Gastroesophageal sphincter (tissue), 4 donors: Measurements from ENCODE around the gene THBS2. TPM values are rescaled to one million over a fixed set of nuclear protein-coding genes. Genes with fewer than 3 reads are reported as not detected.

Experiments
- ATAC-seq: fragments of 150-250 bp; one replicate; pipeline ENCODE4 v1.9.1; 2016; ENCODE audit warnings: mild to moderate bottlenecking, moderate library complexity
- H3K27ac ChIP-seq, 4 donors: fragments of 200-600 bp; sonication (generic) in 3 of 4; 1 replicate in 3 of 4; 2 replicates in 1 of 4; pipeline ENCODE4 v1.5.1; 2016 to 2019
- H3K27me3 ChIP-seq: fragments of 200-600 bp; sonication (generic); one replicate; pipeline ENCODE4 v1.5.1; 2019
- H3K36me3 ChIP-seq, 2 donors: fragments of 200-600 bp; sonication (generic); one replicate each; pipeline ENCODE4 v1.5.1; 2019; ENCODE audit warnings: control low read depth in 1 of 2
- H3K4me1 ChIP-seq, 3 donors: fragments of 200-600 bp; sonication (generic); 1 replicate in 2 of 3; 2 replicates in 1 of 3; pipeline ENCODE4 v1.5.1; 2016 to 2019; ENCODE audit warnings: control low read depth in 2 of 3
- H3K4me3 ChIP-seq, 2 donors: fragments of 200-600 bp; sonication (generic); one replicate each; pipeline ENCODE4 v1.5.1; 2019; ENCODE audit warnings: mild to moderate bottlenecking in 1 of 2, moderate library complexity in 1 of 2
- H3K9me3 ChIP-seq, 3 donors: fragments of 200-600 bp; sonication (generic); one replicate each; pipeline ENCODE4 v1.5.1; 2017 to 2019; ENCODE audit warnings: control low read depth in 2 of 3
- CTCF ChIP-seq, 4 experiments: fragments of 200-600 bp in 2 of 4; fragments of 450-650 bp in 2 of 4; sonication (generic) in 1 of 4; IDR thresholded peaks; one replicate each; pipeline ENCODE4 v1.5.1; 2017 to 2019; ENCODE audit warnings: antibody characterized with exemption in 4 of 4, mild to moderate bottlenecking in 2 of 4, moderate library complexity in 2 of 4
- EP300 ChIP-seq: sonication (generic); formaldehyde crosslinking; IDR thresholded peaks from one replicate; pipeline ENCODE4 v1.6.1; 2017; ENCODE audit warnings: antibody characterized with exemption, mild to moderate bottlenecking
- POLR2A ChIP-seq, 2 donors: fragments of 450-650 bp; IDR thresholded peaks; one replicate each; pipeline ENCODE4 v1.6.1; 2017; ENCODE audit warnings: antibody characterized with exemption in 2 of 2, mild to moderate bottlenecking in 2 of 2, moderate library complexity in 1 of 2
- POLR2AphosphoS5 ChIP-seq: sonication (generic); formaldehyde crosslinking; IDR thresholded peaks from one replicate; pipeline ENCODE4 v1.6.1; 2017; ENCODE audit warnings: antibody characterized with exemption
- WGBS, 2 donors: methylation state at CpG; one replicate each; pipeline ENCODE4 v1.1.5; 2018; ENCODE audit warnings: low coverage in 1 of 2; 5-methylcytosine and 5-hydroxymethylcytosine counted together
- total RNA-seq, 4 donors: library from RNA; depleted of rRNA; stranded (reverse); fragments of >200 nt; gene quantifications; one replicate each; pipeline ENCODE4 v1.1.0, GENCODE V29; 2016

The THBS2 gene
- total RNA-seq, 4 donors from 2014 or later, result 21.5 to 41.9 (median 35.7) TPM

- no peaks in the 10 kb centered on the region for H3K9me3 ChIP-seq
- 84 to 96% methylated on average over 8 to 9 of the region's 16 CpGs for WGBS, 2 donors
- H3K4me3 ChIP-seq, result no peak overlapping the region
- no peak overlapping the region for H3K27ac ChIP-seq
- H3K27me3 ChIP-seq, result no peaks in the 10 kb centered on the region
- ATAC-seq, result no peak
- no peak for TF ChIP-seq POLR2A (IDR thresholded peaks at IDR 0.05)
- no peak for TF ChIP-seq CTCF (IDR thresholded peaks at IDR 0.05)
- TF ChIP-seq POLR2AphosphoS5, result no peak
- no peaks in the 10 kb centered on the region for H3K36me3 ChIP-seq
- peaks cover 0 to 13% (median 0%) of the 10 kb centered on the region in 3 donors for H3K4me1 ChIP-seq
Measured at GRCh38 chr6:169171016-169171415, 82.6 kb downstream of the THBS2 start.

GRCh38 chr6:169170583-169170955 is 83.1 kb downstream of the THBS2 start:
- no peak for TF ChIP-seq POLR2AphosphoS5
- TF ChIP-seq POLR2A (IDR thresholded peaks at IDR 0.05), result no peak
- Histone ChIP-seq H3K4me1 (peaks cover 0 to 13% (median 0%) of the 10 kb centered on the region in 3 donors), H3K4me3 (no peak overlapping the region), H3K27ac (no peak overlapping the region), H3K9me3 (no peaks in the 10 kb centered on the region), H3K36me3 (no peaks in the 10 kb centered on the region), H3K27me3 (no peaks in the 10 kb centered on the region)
- 92 to 95% methylated on average over 5 to 9 of the region's 11 CpGs for WGBS, 2 donors
- no peak for ATAC-seq

- TF ChIP-seq EP300, result no peak
- TF ChIP-seq CTCF (IDR thresholded peaks at IDR 0.05), result no peak
- no peak for TF ChIP-seq POLR2AphosphoS5
- no peak for TF ChIP-seq POLR2A (IDR thresholded peaks at IDR 0.05)
- ATAC-seq, result no peak
- H3K27me3 ChIP-seq, result no peaks in the 10 kb centered on the region
- no peak overlapping the region for H3K4me3 ChIP-seq
- H3K9me3 ChIP-seq, result no peaks in the 10 kb centered on the region
- peaks cover 0 to 13% (median 0%) of the 10 kb centered on the region in 3 donors for H3K4me1 ChIP-seq
- H3K27ac ChIP-seq, result no peak overlapping the region
- 86 to 94% methylated on average over 7 to 8 of the region's 16 CpGs for WGBS, 2 donors
- no peaks in the 10 kb centered on the region for H3K36me3 ChIP-seq
Measured at GRCh38 chr6:169169941-169170582, 83.6 kb downstream of the THBS2 start.

- TF ChIP-seq POLR2AphosphoS5 (no peak), EP300 (no peak), CTCF (IDR thresholded peaks at IDR 0.05) (no peak), POLR2A (IDR thresholded peaks at IDR 0.05) (no peak)
- H3K4me1 ChIP-seq, result peaks cover 0 to 13% (median 0%) of the 10 kb centered on the region in 3 donors
- WGBS, 2 donors, result 67 to 88% methylated on average over 5 to 10 of the region's 17 CpGs
- no peak overlapping the region for H3K4me3 ChIP-seq
- H3K36me3 ChIP-seq, result no peaks in the 10 kb centered on the region
- H3K27me3 ChIP-seq, result no peaks in the 10 kb centered on the region
- H3K27ac ChIP-seq, result no peak overlapping the region
- H3K9me3 ChIP-seq, result no peaks in the 10 kb centered on the region
- no peak for ATAC-seq
Measured at GRCh38 chr6:169169375-169169774, 84.3 kb downstream of the THBS2 start.

GRCh38 chr6:169168706-169169105 is 84.9 kb downstream of the THBS2 start:
- H3K27me3 ChIP-seq, result no peaks in the 10 kb centered on the region
- ATAC-seq, result no peak
- H3K4me1 ChIP-seq, result peaks cover 0 to 13% (median 0%) of the 10 kb centered on the region in 3 donors
- no peak overlapping the region for H3K4me3 ChIP-seq
- 75 to 87% methylated on average over 5 to 15 of the region's 16 CpGs for WGBS, 2 donors
- no peaks in the 10 kb centered on the region for H3K36me3 ChIP-seq
- H3K9me3 ChIP-seq, result no peaks in the 10 kb centered on the region
- no peak overlapping the region for H3K27ac ChIP-seq
- TF ChIP-seq POLR2AphosphoS5, result no peak
- TF ChIP-seq POLR2A (IDR thresholded peaks at IDR 0.05), result no peak
- TF ChIP-seq EP300, result no peak
- TF ChIP-seq CTCF (IDR thresholded peaks at IDR 0.05), result no peak
